Stimulated activated CD8-positive, alpha-beta memory T cell treated with anti-CD3 and anti-CD28 coated beads, Interleukin-12 subunit alpha, Interleukin-12 subunit beta, amount 100 ng/mL, for 4 hours (primary cell): ENCODE data around the gene LGALS9C.
"Not testable (repeated sequence)": the region's sequence is repeated elsewhere in the genome, so short reads cannot be mapped to it uniquely, and the experiment has no call there.

Source experiments
- DNase-seq: peaks from one replicate; pipeline ENCODE4 v3.0.0-alpha.2; 2020; ENCODE audit warnings: low read depth

LGALS9C gene

GRCh38 chr17:18476508-18477308 is at the start of gene LGALS9C:
Gene LGALS9C, plus strand, starts transcription at chr17:18476789. Its CDS starts 66 bp downstream, at chr17:18476855.
- peak; percentile 16 for DNase-seq

GRCh38 chr17:18432206-18432605 is 44.4 kb upstream of the LGALS9C start:
- DNase-seq, result not testable (repeated sequence)

GRCh38 chr17:18439465-18439870 is 37.1 kb upstream of the LGALS9C start:
- not testable (repeated sequence) for DNase-seq

- DNase-seq, result peak; percentile 28
Observed at GRCh38 chr17:18442093-18442492, 34.5 kb upstream of the LGALS9C start.

- DNase-seq, result not testable (repeated sequence)
Observed at GRCh38 chr17:18442532-18442931, 34.1 kb upstream of the LGALS9C start.

- DNase-seq, result not testable (repeated sequence)
Observed at GRCh38 chr17:18447476-18448205, 28.9 kb upstream of the LGALS9C start.

GRCh38 chr17:18448311-18448710 is 28.3 kb upstream of the LGALS9C start:
- DNase-seq, result not testable (repeated sequence)

- DNase-seq, result not testable (repeated sequence)
Observed at GRCh38 chr17:18449833-18450232, 26.8 kb upstream of the LGALS9C start.

GRCh38 chr17:18450998-18451397 is 25.6 kb upstream of the LGALS9C start:
- not testable (repeated sequence) for DNase-seq

- DNase-seq, result not testable (repeated sequence)
Observed at GRCh38 chr17:18451969-18452368, 24.6 kb upstream of the LGALS9C start.

GRCh38 chr17:18459035-18459434 is 17.6 kb upstream of the LGALS9C start:
- DNase-seq, result not testable (repeated sequence)

GRCh38 chr17:18463831-18464502 is 12.6 kb upstream of the LGALS9C start:
- not testable (repeated sequence) for DNase-seq

- DNase-seq, result not testable (repeated sequence)
Observed at GRCh38 chr17:18466250-18466983, 10.2 kb upstream of the LGALS9C start.

- not testable (repeated sequence) for DNase-seq
Observed at GRCh38 chr17:18467001-18467400, 9.6 kb upstream of the LGALS9C start.

- not testable (repeated sequence) for DNase-seq
Observed at GRCh38 chr17:18468472-18469171, 8.0 kb upstream of the LGALS9C start.

- not testable (repeated sequence) for DNase-seq
Observed at GRCh38 chr17:18469837-18470236, 6.8 kb upstream of the LGALS9C start.

- DNase-seq, result not testable (repeated sequence)
Observed at GRCh38 chr17:18470345-18470930, 6.2 kb upstream of the LGALS9C start.

GRCh38 chr17:18473967-18474366 is 2.6 kb upstream of the LGALS9C start:
- not testable (repeated sequence) for DNase-seq

GRCh38 chr17:18474754-18475153 is 1.8 kb upstream of the LGALS9C start:
- DNase-seq, result not testable (repeated sequence)

GRCh38 chr17:18477367-18477766 is 778 bp downstream of the LGALS9C start:
- not testable (repeated sequence) for DNase-seq

GRCh38 chr17:18478362-18478761 is 1.8 kb downstream of the LGALS9C start:
- DNase-seq, result not testable (repeated sequence)
